DOHH2 (cell line): Measurements from ENCODE around the gene GRXCR1.

Source experiments
- CTCF ChIP-seq: fragments of 200-600 bp; sonication (generic); IDR thresholded peaks from one replicate; pipeline ENCODE4 v1.5.1; 2014; ENCODE audit warnings: antibody characterized with exemption, mild to moderate bottlenecking, low read depth, low read length; ENCODE audit not compliant: poor library complexity, severe bottlenecking
- EZH2phosphoT487 ChIP-seq: fragments of 200-600 bp; sonication (generic); IDR thresholded peaks from 2 replicates; pipeline ENCODE4 v1.6.1; 2017; ENCODE audit warnings: borderline replicate concordance, mild to moderate bottlenecking, antibody characterized with exemption, low read length, moderate library complexity, mixed read lengths

- TF ChIP-seq CTCF (no peak), EZH2phosphoT487 (no peak)
Observed at GRCh38 chr4:42845586-42845985, 46.9 kb upstream of the GRXCR1 start.
